Measurements from ENCODE around the gene CACNA1D.

The CACNA1D gene

DNA sequence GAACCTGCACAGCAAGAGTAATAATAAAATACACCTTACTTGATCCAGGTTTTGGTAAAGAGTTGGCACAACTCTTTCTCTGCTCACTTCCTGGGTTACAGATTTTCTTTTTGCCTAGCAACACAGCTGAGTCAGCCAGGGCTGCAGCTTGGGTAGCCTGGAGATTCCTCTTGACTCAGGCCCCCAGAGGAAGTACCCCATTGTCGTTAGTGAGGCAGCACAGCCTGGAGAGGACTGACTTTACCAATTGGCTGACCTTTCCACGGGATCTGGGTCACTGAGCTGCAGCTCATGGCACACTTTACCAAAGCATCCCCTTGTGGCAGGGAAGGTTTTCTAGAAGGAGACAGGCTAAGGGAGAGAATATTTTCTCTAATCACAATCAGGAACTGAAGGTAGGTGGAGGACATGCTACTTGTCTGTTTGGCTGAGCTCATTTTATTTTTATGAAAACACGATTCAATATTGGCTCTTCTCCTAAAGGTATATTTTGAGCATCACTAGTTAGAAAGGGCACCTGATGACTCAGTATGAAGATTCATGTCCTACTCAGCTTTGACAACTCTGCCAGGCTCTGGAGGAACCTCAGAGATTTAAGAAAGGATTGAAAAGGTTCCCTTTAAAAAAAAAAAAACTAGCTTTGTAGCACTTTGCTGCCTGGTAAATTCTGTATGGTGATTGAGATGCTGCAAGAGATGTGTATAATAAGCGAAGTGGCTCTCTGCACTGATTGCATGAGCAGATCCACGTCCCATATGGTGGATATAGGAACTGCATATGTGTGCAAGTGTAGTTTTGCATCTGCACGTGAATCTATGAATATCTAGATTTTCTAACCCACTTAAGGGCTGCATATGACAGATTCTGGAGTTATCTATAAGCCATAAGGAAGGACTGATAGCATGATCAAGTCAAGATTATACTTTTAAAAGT, 227.0 kb downstream of the CACNA1D start:
- DNase-seq = no peak

GRCh38 chr3:53724566-53724965, 230.2 kb downstream of the CACNA1D start:
- no peak for DNase-seq

DNA sequence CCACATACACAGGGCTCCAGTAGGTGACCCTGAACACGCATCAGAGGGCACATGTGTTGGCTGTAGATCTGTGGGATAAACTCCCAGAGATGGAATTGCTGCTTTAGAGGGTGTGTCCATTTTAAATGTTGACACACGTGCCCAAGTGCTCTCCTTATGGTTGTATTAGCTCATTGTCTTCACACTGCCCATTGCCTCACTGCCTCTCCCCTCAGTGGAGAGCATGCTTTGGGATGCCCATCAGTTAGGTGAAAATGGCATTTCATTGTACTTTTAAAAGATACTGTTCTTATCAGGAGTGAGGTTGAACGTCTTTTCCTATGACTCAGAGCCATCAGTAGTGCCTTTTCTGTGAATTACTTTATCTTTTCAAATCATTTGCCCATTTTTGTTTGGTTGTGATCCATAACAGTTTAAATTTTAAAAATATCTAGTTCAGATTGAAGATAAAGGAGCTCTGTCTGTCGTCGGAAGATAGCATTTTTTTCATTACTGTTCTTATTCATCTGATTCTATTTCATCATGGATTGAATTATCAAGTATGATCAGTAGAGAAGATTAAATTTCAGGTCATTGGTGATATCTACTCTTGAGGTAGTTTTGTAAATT, 231.1 kb downstream of the CACNA1D start:
- DNase-seq = no peak

GRCh38 chr3:53726643-53727042, 232.2 kb downstream of the CACNA1D start:
- no peak for DNase-seq

GRCh38 chr3:53728606-53729005, 234.2 kb downstream of the CACNA1D start:
- no peak for DNase-seq

DNA sequence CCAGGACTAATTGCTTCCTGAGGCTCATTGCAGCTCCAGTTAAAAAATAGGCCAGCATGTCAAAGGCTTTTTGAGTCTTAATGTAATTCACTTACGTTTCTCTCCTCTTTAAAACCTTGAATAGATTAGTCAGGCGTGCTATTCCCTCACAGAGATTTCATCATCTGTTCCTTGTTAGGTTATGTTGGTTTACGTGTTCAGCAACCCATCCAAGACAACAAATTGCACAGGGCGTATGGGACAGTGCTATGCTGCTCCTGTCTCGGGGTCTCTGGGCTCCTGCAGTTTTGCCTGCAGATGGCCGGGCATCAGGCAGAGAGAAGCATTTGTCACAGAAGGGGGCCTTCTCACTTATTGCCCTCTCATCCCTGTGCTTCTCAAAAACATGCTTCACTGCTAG, 234.7 kb downstream of the CACNA1D start:
- DNase-seq = no peak

DNA sequence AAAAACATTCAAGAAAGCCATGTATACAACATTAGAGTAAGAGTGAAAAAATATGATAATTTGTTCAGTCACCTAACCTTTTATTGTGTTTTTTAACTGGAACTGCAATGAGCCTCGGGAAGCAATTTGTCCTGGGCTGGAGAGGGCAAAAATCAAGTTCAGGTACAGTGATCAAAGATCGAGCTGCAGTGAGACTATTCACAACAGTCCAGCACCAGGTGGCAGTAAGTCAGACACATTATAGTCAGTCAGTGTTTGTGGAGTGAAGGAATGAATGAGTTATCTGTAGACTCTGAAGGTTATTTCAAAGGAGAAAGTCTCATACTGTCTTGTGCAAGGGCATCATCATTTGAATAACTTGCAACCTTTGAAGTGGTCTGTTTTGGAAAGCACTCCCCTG, 235.2 kb downstream of the CACNA1D start:
- no peak for DNase-seq

DNA sequence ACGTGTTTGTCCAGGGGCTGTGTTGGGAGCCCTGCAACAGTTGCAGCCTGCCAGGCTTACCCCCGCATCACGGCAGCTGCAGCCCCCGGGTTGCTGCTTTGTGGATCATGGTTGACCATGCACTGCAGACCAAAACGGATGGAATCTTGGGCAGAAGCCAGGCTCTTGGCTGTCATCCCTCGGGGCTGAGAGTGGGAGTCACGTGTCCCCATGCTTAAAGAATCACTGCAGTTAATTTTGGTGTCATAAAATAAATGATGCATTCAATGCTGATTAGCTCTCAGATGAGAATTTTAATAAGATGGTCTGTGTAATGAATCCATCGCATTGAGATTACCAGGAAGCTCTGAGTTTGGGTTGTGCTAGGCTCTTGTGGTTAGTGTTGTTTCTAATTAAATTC, 236.2 kb downstream of the CACNA1D start:
- DNase-seq = no peak

DNA sequence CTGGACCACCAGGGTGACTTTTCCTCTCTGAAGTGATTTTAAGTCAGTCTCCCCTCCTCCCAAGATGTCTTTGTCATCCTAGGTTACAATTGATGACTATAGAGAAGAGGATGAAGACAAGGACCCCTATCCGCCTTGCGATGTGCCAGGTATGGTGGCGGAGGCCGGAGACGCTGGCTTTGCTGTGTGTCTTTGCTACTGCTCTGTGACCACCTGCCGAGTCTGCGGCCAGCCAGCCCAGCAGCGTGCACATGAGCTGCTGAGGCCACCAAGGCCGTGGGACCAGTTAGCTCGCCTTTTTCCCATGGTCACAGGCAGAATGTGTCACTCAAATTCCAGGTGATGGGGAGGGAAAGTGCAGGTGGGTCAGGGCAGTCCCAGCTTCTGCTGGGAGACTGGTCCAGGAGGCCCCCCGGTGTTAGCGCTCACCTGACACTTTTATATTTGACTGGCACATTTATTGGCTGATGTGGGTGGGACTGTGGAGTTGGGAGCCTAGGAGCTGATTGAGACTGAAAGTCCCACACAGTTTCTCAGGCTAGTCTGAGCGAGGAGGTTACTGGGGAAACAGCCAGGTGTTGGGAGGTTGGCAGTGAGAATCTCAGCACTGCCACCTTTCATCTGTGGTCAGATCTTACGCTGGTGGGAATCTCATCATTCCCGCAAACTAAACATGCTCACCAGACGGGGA, 237.7 kb downstream of the CACNA1D start:
- DNase-seq = no peak

- DNase-seq = no peak
Observed at GRCh38 chr3:53733446-53733845, 239.0 kb downstream of the CACNA1D start.

DNA sequence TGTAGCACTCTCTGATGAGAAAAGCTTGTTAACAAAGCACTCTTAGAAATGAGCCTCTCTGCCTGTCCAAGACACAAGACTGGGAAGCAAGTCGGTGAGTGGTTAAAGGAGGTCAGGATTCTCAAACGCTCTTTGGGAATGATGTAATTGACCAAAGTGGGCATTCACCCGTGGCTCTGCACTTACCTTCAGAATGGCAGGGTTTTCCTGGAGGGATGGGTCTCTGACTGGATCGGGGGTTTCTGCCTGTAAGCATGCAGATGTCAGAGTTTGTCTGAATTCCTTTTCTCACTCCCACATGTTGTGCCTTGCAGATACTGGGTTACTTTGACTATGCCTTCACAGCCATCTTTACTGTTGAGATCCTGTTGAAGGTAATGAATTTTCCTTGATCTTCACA, 245.6 kb downstream of the CACNA1D start:
- no peak for DNase-seq

- DNase-seq = no peak
Observed at GRCh38 chr3:53740956-53741355, 246.5 kb downstream of the CACNA1D start.

DNA sequence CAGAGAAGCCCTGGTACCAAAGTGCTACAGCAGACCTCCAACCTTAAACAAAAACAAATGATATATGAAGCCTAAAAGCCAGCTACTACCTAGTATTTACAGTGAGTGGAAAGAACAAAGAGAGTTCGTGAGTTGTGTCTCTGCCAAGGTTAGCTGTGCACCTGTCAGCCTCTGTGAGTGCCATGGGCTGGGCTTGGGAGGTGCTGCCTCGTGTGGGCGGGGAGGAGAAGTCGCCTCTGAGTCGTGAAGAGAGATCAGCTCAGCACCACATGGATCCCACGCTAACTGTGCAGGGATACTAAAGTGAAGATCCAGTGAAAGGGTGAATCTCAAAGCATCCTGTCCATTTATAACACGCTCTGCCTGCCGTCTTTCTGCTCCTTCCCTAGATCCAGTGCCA, 249.9 kb downstream of the CACNA1D start:
- peak; percentile 92 for DNase-seq

DNA sequence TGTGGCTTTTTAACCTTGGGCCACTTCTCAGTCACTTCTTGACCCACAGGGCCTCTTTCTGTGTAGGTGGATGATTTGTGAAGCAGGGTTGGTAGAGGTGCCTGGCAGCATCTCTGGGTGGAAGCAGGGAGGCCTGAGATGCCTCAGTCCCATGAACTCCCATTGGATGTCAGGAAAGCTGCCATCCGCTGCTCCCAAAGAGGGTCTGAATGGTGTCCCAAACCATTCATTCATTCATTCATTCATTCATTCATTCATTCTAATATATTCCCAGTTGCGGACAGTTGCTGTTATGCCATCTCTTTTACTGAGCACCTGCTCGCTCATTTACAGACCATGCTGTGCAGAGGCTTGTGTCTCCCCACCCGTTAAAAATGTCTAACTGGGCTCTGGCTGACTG, 253.1 kb downstream of the CACNA1D start:
- no peak for DNase-seq

- DNase-seq = peak; percentile 49
Observed at GRCh38 chr3:53748512-53749271, 254.3 kb downstream of the CACNA1D start.

DNA sequence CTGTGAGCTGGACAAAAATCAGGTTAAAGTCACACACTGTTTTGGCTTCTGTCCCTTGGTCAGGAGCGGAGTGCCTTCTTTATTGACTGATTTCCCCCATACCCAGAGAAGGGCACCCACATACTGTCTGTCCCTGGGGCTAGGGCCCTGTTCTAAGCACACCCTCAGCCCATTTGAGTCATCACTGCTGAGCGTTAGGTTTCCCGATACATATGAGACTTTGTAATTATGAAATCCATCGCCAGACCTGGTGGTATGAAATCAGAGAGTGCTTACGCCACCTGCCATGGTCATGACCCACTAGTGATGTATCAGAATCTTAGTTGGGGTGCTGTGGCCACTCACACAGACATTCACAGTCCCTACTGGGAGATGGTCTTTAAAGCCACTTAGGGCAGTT, 255.0 kb downstream of the CACNA1D start:
- no peak for DNase-seq

- DNase-seq = no peak
Observed at GRCh38 chr3:53750253-53751210, 256.1 kb downstream of the CACNA1D start.

GRCh38 chr3:53753518-53754183, 259.2 kb downstream of the CACNA1D start:
- DNase-seq = peak; percentile 36

DNA sequence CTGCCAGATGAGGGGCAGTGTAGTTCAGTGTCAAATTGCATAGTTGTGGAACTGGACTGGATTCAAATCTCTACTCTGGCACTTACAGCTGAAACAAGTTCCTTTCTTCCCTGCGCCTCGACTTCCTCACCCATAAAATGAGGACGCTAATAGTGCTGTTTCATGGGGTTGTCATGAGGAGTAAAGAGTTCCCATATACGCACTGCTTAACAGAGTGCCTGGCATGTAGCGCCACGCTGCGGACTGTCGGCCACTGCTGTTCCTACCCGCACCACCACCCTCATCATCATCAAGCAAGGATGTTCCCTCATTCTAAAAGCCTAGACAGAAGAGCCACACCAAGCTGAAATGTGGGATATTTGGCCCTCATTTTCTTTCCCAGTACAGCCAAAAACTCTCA, 259.9 kb downstream of the CACNA1D start:
- DNase-seq = no peak

- DNase-seq = no peak
Observed at GRCh38 chr3:53758846-53759245, 264.4 kb downstream of the CACNA1D start.

DNA sequence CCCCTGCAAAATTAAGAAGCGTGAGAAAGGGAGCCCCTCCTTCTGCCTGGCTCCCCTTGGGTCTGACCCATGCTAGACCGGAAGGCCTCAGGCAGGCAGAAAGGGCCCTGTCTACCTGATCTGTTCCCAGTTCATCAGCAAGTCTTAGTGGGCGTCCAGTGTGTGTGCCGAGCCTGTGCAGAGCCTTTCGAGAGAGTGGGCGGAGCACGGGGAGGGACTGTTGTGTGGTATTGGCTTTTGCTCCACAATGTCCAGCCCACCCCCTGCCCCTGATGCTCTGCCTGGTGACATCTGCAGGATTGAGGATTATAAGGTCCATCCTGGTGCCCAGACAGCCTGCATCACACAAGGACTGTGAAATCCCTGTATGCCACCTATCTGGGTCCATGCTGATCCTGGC, 268.9 kb downstream of the CACNA1D start:
- DNase-seq = no peak

Measured in RPMI8226 (cell line).